ENCODE data around the gene AMOTL2.

AMOTL2 gene

DNA sequence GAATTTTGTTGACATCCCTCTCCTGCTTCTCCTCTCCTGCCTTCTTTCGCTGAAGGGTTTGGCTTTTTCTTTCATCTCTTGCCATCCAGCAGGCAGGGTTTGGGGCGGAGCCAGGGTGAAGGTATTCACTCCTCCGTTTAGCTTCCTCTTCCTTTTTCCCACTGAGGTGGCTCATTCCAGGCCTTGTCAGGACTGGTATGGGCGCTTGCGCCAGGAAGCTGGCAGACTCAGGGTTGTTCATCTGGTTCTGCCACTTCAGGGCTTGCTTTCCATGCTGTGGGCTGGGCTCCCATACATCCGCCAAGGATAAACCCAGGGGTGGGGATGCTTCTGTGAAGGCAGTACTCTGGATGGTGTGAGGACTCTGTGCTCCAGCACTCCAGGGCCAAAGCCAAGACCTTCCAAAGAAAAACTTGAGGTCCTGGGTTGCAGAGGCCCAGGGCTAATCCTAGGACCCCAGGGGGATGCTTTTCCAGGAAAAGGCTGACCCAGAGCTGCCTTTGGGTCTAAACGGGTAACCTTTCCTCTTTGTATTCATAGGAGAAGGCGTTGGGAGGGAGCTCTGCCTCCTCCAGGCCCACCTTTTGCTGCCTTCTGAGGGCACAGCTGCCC lies 7.7 kb upstream of the AMOTL2 start:
- no peak overlapping the region for H3K4me3 ChIP-seq (ENCODE audit: low read depth, low read length)
- TF ChIP-seq CTCF (IDR thresholded peaks at IDR 0.05; ENCODE audit: borderline replicate concordance, insufficient read depth, low read depth, low read length) = no peak

- H3K4me3 ChIP-seq (ENCODE audit: low read depth, low read length) = no peak overlapping the region
- no peak for TF ChIP-seq CTCF (IDR thresholded peaks at IDR 0.05; ENCODE audit: borderline replicate concordance, insufficient read depth, low read depth, low read length)
Measured at GRCh38 chr3:134381076-134381475, 6.8 kb upstream of the AMOTL2 start.

GRCh38 chr3:134380249-134380648 lies 6.0 kb upstream of the AMOTL2 start:
- no peak for TF ChIP-seq CTCF (IDR thresholded peaks at IDR 0.05; ENCODE audit: borderline replicate concordance, insufficient read depth, low read depth, low read length)

DNA sequence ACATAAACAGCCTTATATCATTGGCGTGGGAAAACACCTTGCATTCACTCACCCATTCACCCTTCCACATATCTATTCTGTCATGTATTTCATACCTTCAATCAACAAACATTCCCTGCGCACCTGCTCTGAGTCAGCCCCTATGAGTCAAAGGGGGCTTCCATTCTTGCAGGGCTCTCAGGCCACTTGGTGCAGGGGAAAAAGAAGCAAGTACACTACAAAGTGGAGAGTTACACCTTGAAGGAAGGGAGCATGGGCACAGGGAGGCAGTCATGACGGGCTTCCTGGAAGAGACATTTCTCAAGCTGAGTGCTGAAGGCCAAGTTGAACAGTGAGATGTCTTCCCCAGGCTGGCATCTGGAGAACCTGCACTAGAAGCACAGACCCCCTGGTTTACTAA lies 4.6 kb upstream of the AMOTL2 start:
- TF ChIP-seq CTCF (IDR thresholded peaks at IDR 0.05; ENCODE audit: borderline replicate concordance, insufficient read depth, low read depth, low read length) = no peak
- no peak overlapping the region for H3K4me3 ChIP-seq (ENCODE audit: low read depth, low read length)

More at GRCh38 chr3:134380249-134380648, 6.0 kb upstream of the AMOTL2 start:
- no peak overlapping the region for H3K4me3 ChIP-seq (ENCODE audit: low read depth, low read length)

DNA sequence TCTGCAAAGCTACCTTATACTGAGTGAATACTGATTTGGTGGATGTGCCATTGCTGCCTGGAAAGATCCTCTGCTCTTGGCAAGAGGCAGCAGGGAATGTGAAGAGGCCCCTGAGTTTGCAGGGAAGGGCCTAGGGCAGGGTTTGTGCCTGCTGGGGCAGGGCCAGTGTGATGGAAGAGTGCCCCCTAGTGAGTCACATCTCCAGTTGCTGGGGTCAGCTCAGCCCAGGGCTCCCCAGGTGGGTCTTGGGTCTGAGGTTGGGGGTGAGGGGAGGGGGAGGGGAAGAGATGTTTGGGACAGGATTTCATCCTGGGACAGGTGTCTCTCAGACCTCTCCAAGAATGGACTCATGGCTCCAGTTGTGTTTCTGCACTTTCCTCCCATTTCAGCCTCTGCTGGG lies 4.1 kb upstream of the AMOTL2 start:
- peak; percentile 52 for TF ChIP-seq CTCF (IDR thresholded peaks at IDR 0.05; ENCODE audit: borderline replicate concordance, insufficient read depth, low read depth, low read length)

DNA sequence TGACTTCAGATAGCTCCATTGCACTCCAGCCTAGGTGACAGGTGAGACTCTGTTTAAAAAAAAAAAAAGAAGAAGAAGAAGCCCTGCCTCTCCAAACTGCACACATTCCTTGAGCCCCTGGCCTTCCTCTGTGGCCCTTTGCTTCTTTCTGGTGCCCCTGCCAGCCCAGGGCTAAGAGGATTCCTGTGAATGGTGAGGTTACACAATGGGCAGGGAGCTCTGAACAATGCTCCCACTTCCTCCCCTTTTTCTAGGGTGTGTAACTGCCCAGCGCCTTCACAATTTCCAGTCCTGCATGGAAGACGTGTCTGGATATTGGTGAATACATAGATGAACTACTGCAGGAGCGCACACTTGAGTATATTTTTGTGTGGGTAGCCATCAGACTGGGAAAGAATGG lies 3.6 kb upstream of the AMOTL2 start:
- no peak for TF ChIP-seq CTCF (IDR thresholded peaks at IDR 0.05; ENCODE audit: borderline replicate concordance, insufficient read depth, low read depth, low read length)
- H3K4me3 ChIP-seq (ENCODE audit: low read depth, low read length) = no peak overlapping the region

More for the DNA sequence above, 4.1 kb upstream of the AMOTL2 start:
- no peak overlapping the region for H3K4me3 ChIP-seq (ENCODE audit: low read depth, low read length)

DNA sequence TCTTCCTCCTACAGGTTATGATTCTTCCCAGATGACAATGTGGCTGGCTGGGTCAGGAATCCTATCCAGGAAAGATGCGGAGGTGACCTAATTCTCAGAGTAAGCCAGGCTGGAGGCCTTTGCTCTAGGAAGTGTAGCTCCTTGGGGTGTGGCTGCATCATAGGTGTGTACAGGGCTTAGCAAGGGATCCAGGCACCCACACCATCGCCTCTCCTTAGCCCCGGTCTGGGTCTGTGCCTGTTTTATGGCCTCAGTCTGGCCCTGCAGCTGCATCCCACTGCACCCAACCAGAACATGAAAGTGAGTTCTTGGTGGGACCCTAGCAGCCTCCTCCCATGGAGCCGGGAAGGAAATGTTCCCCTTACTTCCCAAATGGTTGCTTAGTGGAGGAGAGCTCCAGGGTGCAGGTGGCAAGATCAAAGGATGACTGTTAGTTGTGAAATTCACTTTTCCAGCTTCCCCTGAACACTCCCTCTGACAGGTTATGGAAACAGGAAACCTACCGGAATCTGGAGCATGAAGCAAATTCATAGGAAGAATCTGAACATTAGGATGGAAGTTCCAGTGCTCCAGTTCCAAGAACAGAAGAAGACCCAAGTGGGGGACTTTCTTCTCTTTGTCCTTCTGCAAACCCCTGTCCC lies 2.7 kb upstream of the AMOTL2 start:
- TF ChIP-seq CTCF (IDR thresholded peaks at IDR 0.05; ENCODE audit: borderline replicate concordance, insufficient read depth, low read depth, low read length) = no peak

More for the DNA sequence above, 2.7 kb upstream of the AMOTL2 start:
- H3K4me3 ChIP-seq (ENCODE audit: low read depth, low read length) = no peak overlapping the region
